Transverse colon (tissue), 4 donors: ENCODE results near the gene CNTNAP2.

Source experiments
- EP300 ChIP-seq: sonication (generic); formaldehyde crosslinking; IDR thresholded peaks from one replicate; pipeline ENCODE4 v1.6.1; 2017; ENCODE audit warnings: antibody characterized with exemption, low read depth
- POLR2A ChIP-seq: fragments of 450-650 bp; IDR thresholded peaks from one replicate; pipeline ENCODE4 v1.6.1; 2016; ENCODE audit warnings: antibody characterized with exemption, mild to moderate bottlenecking, moderate library complexity
- POLR2AphosphoS5 ChIP-seq, 3 donors: sonication (generic); formaldehyde crosslinking; IDR thresholded peaks; one replicate each; pipeline ENCODE4 v1.6.1; 2016; ENCODE audit warnings: antibody characterized with exemption in 3 of 3
- TF ChIP-seq, protein P1 (sequence below), 5 experiments: fragments of 200-600 bp in 3 of 5; fragments of 450-650 bp in 2 of 5; sonication (generic) in 3 of 5; IDR thresholded peaks; 1 replicate in 2 of 5; 2 replicates in 3 of 5; pipeline ENCODE4 v1.5.1; 2016 to 2017; ENCODE audit warnings: antibody characterized with exemption in 5 of 5, inconsistent platforms in 3 of 5, mild to moderate bottlenecking in 2 of 5, moderate library complexity in 1 of 5

DNA sequence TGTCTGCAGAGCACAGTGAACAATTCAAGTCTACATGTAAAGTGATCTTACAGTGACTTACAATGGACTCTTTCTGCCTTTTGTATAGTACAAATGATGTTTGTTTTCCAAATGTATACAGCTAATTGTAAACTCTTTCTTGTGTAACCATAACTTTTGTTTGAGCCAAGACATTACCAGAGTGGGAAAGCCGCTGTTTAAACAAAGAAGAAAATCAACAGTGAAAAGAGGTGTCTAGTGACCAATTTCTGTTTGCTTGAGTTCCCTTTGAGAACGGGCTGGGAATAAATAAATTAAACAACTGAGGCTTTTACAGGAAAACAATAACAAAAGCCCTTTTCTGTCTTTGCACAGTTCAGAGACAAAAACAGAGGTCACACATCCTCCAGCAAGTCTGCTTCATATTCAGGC is 1163.4 kb downstream of the CNTNAP2 start:
- TF ChIP-seq, protein P1, sequence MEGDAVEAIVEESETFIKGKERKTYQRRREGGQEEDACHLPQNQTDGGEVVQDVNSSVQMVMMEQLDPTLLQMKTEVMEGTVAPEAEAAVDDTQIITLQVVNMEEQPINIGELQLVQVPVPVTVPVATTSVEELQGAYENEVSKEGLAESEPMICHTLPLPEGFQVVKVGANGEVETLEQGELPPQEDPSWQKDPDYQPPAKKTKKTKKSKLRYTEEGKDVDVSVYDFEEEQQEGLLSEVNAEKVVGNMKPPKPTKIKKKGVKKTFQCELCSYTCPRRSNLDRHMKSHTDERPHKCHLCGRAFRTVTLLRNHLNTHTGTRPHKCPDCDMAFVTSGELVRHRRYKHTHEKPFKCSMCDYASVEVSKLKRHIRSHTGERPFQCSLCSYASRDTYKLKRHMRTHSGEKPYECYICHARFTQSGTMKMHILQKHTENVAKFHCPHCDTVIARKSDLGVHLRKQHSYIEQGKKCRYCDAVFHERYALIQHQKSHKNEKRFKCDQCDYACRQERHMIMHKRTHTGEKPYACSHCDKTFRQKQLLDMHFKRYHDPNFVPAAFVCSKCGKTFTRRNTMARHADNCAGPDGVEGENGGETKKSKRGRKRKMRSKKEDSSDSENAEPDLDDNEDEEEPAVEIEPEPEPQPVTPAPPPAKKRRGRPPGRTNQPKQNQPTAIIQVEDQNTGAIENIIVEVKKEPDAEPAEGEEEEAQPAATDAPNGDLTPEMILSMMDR (IDR thresholded peaks at IDR 0.05), result no peak
- TF ChIP-seq POLR2A, result no peak
- TF ChIP-seq POLR2AphosphoS5 (IDR thresholded peaks at IDR 0.05), result no peak
- TF ChIP-seq EP300, result no peak
